Neuronal stem cell (in vitro differentiated cells): ENCODE measurements around the gene VPS26C.

Source experiments
- DNase-seq: peaks from one replicate; pipeline ENCODE4 v3.0.0-alpha.2; 2013; ENCODE audit warnings: low spot score
- H2AFZ ChIP-seq: one replicate; pipeline ENCODE4 v1.6.1; 2013; ENCODE audit warnings: mild to moderate bottlenecking, low read length, inconsistent platforms
- H2AK5ac ChIP-seq: 2 replicates; pipeline ENCODE4 v1.6.1; 2013; ENCODE audit warnings: low read depth, mild to moderate bottlenecking, inconsistent platforms, low read length, moderate library complexity, mixed read lengths
- H2BK120ac ChIP-seq: 2 replicates; pipeline ENCODE4 v1.6.1; 2013; ENCODE audit warnings: low read depth, mild to moderate bottlenecking, inconsistent platforms, low read length, moderate library complexity, mixed read lengths
- H2BK12ac ChIP-seq: one replicate; pipeline ENCODE4 v1.6.1; 2013; ENCODE audit warnings: low read length, inconsistent platforms
- H2BK15ac ChIP-seq: 2 replicates; pipeline ENCODE4 v1.6.1; 2013; ENCODE audit warnings: mild to moderate bottlenecking, low read length, inconsistent platforms, mixed read lengths
- H2BK5ac ChIP-seq: one replicate; pipeline ENCODE4 v1.6.1; 2013; ENCODE audit warnings: inconsistent platforms, mild to moderate bottlenecking, low read length, moderate library complexity
- H3K14ac ChIP-seq: one replicate; pipeline ENCODE4 v1.6.1; 2013; ENCODE audit warnings: low read length, inconsistent platforms
- H3K18ac ChIP-seq: 2 replicates; pipeline ENCODE4 v1.6.1; 2013; ENCODE audit warnings: low read length, inconsistent platforms
- H3K23ac ChIP-seq: 2 replicates; pipeline ENCODE4 v1.6.1; 2013; ENCODE audit warnings: low read depth, mild to moderate bottlenecking, mixed read lengths, low read length, inconsistent platforms; ENCODE audit not compliant: poor library complexity
- H3K27ac ChIP-seq: replicated peaks from 3 replicates; pipeline ENCODE4 v1.5.1; 2013; ENCODE audit warnings: low read length, inconsistent platforms
- H3K27me3 ChIP-seq, 3 experiments: 2 replicates each; pipeline ENCODE4 v1.6.1; 2013; ENCODE audit warnings: low read length in 3 of 3, mild to moderate bottlenecking in 2 of 3, inconsistent platforms in 1 of 3, low read depth in 1 of 3, mixed read lengths in 1 of 3, moderate library complexity in 1 of 3; ENCODE audit not compliant: control insufficient read depth in 3 of 3, insufficient read depth in 3 of 3
- H3K36me3 ChIP-seq, 2 donors: replicated peaks in 1 of 2; 2 replicates each; pipeline ENCODE4 v1.6.1; 2013; ENCODE audit warnings: low read length in 2 of 2; ENCODE audit not compliant: control insufficient read depth in 2 of 2, insufficient read depth in 2 of 2
- H3K4ac ChIP-seq: 2 replicates; pipeline ENCODE4 v1.6.1; 2013; ENCODE audit warnings: inconsistent platforms, mild to moderate bottlenecking, low read length, moderate library complexity
- H3K4me1 ChIP-seq, 2 donors: 1 replicate in 1 of 2; 2 replicates in 1 of 2; pipeline ENCODE4 v1.6.1; 2013; ENCODE audit warnings: low read length in 2 of 2, low read depth in 1 of 2; ENCODE audit not compliant: control insufficient read depth in 2 of 2, insufficient read depth in 1 of 2
- H3K4me2 ChIP-seq: one replicate; pipeline ENCODE4 v1.6.1; 2013; ENCODE audit warnings: mild to moderate bottlenecking, low read length, inconsistent platforms; ENCODE audit not compliant: insufficient read depth, poor library complexity, severe bottlenecking
- H3K4me3 ChIP-seq, 2 donors: 2 replicates each; pipeline ENCODE4 v1.5.1; 2013; ENCODE audit warnings: low read length in 2 of 2, mild to moderate bottlenecking in 2 of 2, inconsistent platforms in 1 of 2, moderate library complexity in 1 of 2
- H3K79me1 ChIP-seq: one replicate; pipeline ENCODE4 v1.6.1; 2013; ENCODE audit warnings: low read depth, mild to moderate bottlenecking, inconsistent platforms, low read length, moderate library complexity
- H3K9ac ChIP-seq: one replicate; pipeline ENCODE4 v1.6.1; 2013; ENCODE audit warnings: mild to moderate bottlenecking, low read depth, low read length, inconsistent platforms; ENCODE audit not compliant: poor library complexity
- H3K9me3 ChIP-seq, 2 donors: replicated peaks in 1 of 2; 2 replicates each; pipeline versions ENCODE3 to v1.6.1; 2013; ENCODE audit warnings: low read length in 2 of 2, mild to moderate bottlenecking in 2 of 2, inconsistent platforms in 1 of 2, low read depth in 1 of 2, mixed read lengths in 1 of 2, moderate library complexity in 1 of 2; ENCODE audit not compliant: control insufficient read depth in 2 of 2, insufficient read depth in 1 of 2
- H4K8ac ChIP-seq: one replicate; pipeline ENCODE4 v1.6.1; 2013; ENCODE audit warnings: low read depth, mild to moderate bottlenecking, inconsistent platforms, low read length, moderate library complexity
- H4K91ac ChIP-seq: one replicate; pipeline ENCODE4 v1.6.1; 2013; ENCODE audit warnings: low read length, low read depth, mild to moderate bottlenecking, inconsistent platforms; ENCODE audit not compliant: poor library complexity
- WGBS, 2 donors: extraction: QIAGEN DNeasy Blood & Tissue Kit; methylation state at CpG; one replicate each; pipeline ENCODE4 v1.1.7; 2013; ENCODE audit warnings: missing lambda C conversion rate in 2 of 2, mixed read lengths in 1 of 2; ENCODE audit not compliant: insufficient read length in 2 of 2, insufficient replicate concordance in 1 of 2; ENCODE audit errors: extremely low coverage in 2 of 2; 5-methylcytosine and 5-hydroxymethylcytosine counted together

Gene VPS26C

DNA sequence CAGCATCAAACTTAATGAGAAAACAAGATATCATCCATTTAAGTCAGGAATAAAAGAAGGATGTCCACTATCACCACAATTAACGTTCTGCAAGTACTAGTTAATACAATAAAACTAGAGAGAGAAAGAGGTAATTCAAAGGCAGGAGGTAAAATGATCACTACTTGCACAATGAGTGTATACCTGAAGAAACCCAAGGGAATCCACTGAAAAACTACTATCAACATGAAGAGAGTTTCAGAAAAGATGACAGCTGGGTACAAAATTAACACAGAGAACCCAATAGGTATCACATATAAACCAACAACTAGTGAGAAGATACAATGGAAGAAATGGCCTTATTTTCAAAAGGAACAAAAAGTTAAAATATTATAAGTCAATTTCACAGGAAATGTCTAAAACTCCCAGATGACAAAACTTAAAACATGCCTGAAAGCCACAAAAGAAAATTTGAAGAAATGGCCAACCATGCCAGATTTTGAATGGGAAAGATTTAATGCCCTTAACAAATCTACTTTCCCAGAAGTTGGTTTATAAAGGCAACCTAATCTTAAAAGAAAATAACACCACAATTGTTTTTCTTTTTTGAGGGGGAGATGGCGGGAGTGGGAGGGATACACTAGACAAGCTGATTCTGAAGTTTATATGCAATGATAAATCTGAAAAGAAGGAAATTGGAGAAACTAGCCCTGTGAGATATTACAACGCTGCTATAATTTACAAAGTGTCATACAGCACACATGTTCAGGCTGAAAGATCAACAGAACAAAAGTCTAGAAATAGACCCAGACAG is 17.8 kb downstream of the VPS26C start:
- no peak overlapping the region for H3K18ac ChIP-seq
- H3K27ac ChIP-seq, result no peak overlapping the region
- H3K4me1 ChIP-seq, result peaks cover 0 to 3% of the 10 kb centered on the region in 2 donors
- no peak overlapping the region for H2BK15ac ChIP-seq
- H3K79me1 ChIP-seq, result peaks cover 1% of the 10 kb centered on the region
- no CpG with 5 or more reads among the region's 3 CpGs for WGBS, 2 donors
- no peak overlapping the region for H2BK120ac ChIP-seq
- no peak overlapping the region for H3K4ac ChIP-seq
- H2BK12ac ChIP-seq, result no peak overlapping the region
- no peaks in the 10 kb centered on the region for H3K36me3 ChIP-seq
- H3K14ac ChIP-seq, result no peak overlapping the region
- no peak overlapping the region for H3K9ac ChIP-seq
- no peak overlapping the region for H4K8ac ChIP-seq
- no peak overlapping the region for H3K4me3 ChIP-seq
- no peaks in the 10 kb centered on the region for H3K9me3 ChIP-seq
- no peak for DNase-seq
- no peak overlapping the region for H2AK5ac ChIP-seq
- no peak overlapping the region for H4K91ac ChIP-seq
- H3K27me3 ChIP-seq, result no peaks in the 10 kb centered on the region
- no peak overlapping the region for H2BK5ac ChIP-seq
- H3K4me2 ChIP-seq, result no peak overlapping the region
- H2AFZ ChIP-seq, result no peak overlapping the region
- H3K23ac ChIP-seq, result no peak overlapping the region

GRCh38 chr21:37248298-37248697 is 18.8 kb downstream of the VPS26C start:
- Histone ChIP-seq H2BK12ac (no peak overlapping the region), H3K4me3 (no peak overlapping the region), H4K8ac (no peak overlapping the region), H2BK120ac (no peak overlapping the region), H3K4ac (no peak overlapping the region), H3K27ac (no peak overlapping the region), H3K36me3 (no peaks in the 10 kb centered on the region), H3K27me3 (no peaks in the 10 kb centered on the region), H3K18ac (no peak overlapping the region), H3K9me3 (no peaks in the 10 kb centered on the region), H3K14ac (no peak overlapping the region), H3K4me1 (peaks cover 0 to 3% of the 10 kb centered on the region in 2 donors), H2AK5ac (no peak overlapping the region), H2BK15ac (no peak overlapping the region), H3K23ac (no peak overlapping the region), H3K79me1 (peaks cover 1% of the 10 kb centered on the region), H3K9ac (no peak overlapping the region), H2AFZ (no peak overlapping the region), H2BK5ac (no peak overlapping the region), H3K4me2 (no peak overlapping the region), H4K91ac (no peak overlapping the region)
- WGBS, 2 donors, result no CpG with 5 or more reads among the region's 1 CpG
- DNase-seq, result no peak

GRCh38 chr21:37245151-37245550 is 22.0 kb downstream of the VPS26C start:
- Histone ChIP-seq H3K4me3 (no peak overlapping the region), H3K23ac (no peak overlapping the region), H2AK5ac (no peak overlapping the region), H3K27me3 (no peaks in the 10 kb centered on the region), H3K4me1 (peaks cover 0 to 5% of the 10 kb centered on the region in 2 donors), H3K27ac (no peak overlapping the region), H4K8ac (no peak overlapping the region), H4K91ac (no peak overlapping the region), H2BK12ac (no peak overlapping the region), H2BK15ac (no peak overlapping the region), H3K18ac (peak overlapping the region; percentile 41), H3K4ac (no peak overlapping the region), H2BK5ac (no peak overlapping the region), H3K9me3 (no peaks in the 10 kb centered on the region), H3K79me1 (peaks cover 4% of the 10 kb centered on the region), H3K9ac (no peak overlapping the region), H3K4me2 (no peak overlapping the region), H3K14ac (no peak overlapping the region), H2AFZ (no peak overlapping the region), H3K36me3 (peaks cover 0 to 14% of the 10 kb centered on the region in 2 donors), H2BK120ac (no peak overlapping the region)
- WGBS, 2 donors, result no CpG with 5 or more reads among the region's 8 CpGs
- DNase-seq, result no peak

- no peak for DNase-seq
- H4K91ac ChIP-seq, result no peak overlapping the region
These were observed 22.5 kb downstream of the VPS26C start for GRCh38 chr21:37244501-37245095.

More at GRCh38 chr21:37244501-37245095, 22.5 kb downstream of the VPS26C start:
- Histone ChIP-seq H2BK120ac (no peak overlapping the region), H3K14ac (no peak overlapping the region), H2BK12ac (no peak overlapping the region), H2BK5ac (no peak overlapping the region), H3K27me3 (no peaks in the 10 kb centered on the region), H3K79me1 (peaks cover 4% of the 10 kb centered on the region), H4K8ac (no peak overlapping the region), H2AK5ac (no peak overlapping the region), H3K27ac (no peak overlapping the region), H3K9ac (no peak overlapping the region), H3K4me2 (no peak overlapping the region), H3K36me3 (peaks cover 0 to 20% of the 10 kb centered on the region in 2 donors), H3K9me3 (no peaks in the 10 kb centered on the region), H3K23ac (no peak overlapping the region), H3K4me1 (peaks cover 0 to 5% of the 10 kb centered on the region in 2 donors), H2AFZ (no peak overlapping the region), H3K18ac (no peak overlapping the region), H3K4me3 (no peak overlapping the region), H3K4ac (no peak overlapping the region), H2BK15ac (no peak overlapping the region)
- no CpG with 5 or more reads among the region's 12 CpGs for WGBS, 2 donors
